Right ventricle myocardium inferior (tissue), 1 donor: ENCODE data around the gene SUSD1. TPM values are rescaled to one million over a fixed set of nuclear protein-coding genes. Genes with fewer than 3 reads are reported as not detected.

Experiments
- ATAC-seq: fragments of 200-7000 bp; cut with Tn5 transposase; one replicate; pipeline ENCODE4 v1.9.1; 2020; ENCODE audit warnings: mild to moderate bottlenecking, moderate library complexity
- DNase-seq: peaks from one replicate; pipeline ENCODE4 v3.0.0; 2021; ENCODE audit errors: missing footprints
- intact Hi-C: fragments of 100-400 bp; cut with DNase I; formaldehyde crosslinking; loops from one replicate; pipeline ENCODE4 v1.11.0; 2022
- total RNA-seq: library from RNA; stranded (reverse); fragmentation: NEBNext Ultra II Directional; extraction: Animal tissue kit (Norgen Biotek cat#: 25700); gene quantifications from one replicate; pipeline ENCODE4 v1.2.1, GENCODE V29; 2021
- donor health status: DM: no; HTN: yes; CAD: no; lungs with severe emphysema.

The SUSD1 gene
- total RNA-seq, 1 donor from 2014 or later = 8.1 TPM

- no peak for ATAC-seq
- no peak for DNase-seq
- intact Hi-C loops = no loop called here
These were observed 137.6 kb downstream of the SUSD1 start for GRCh38 chr9:112037281-112038016.

GRCh38 chr9:112035166-112035826, 139.8 kb downstream of the SUSD1 start:
- no peak for DNase-seq
- peak; percentile 79 for ATAC-seq
- intact Hi-C loops = no loop called here

- DNase-seq (no peak), ATAC-seq (no peak)
- intact Hi-C loops = no loop called here
These were observed 140.9 kb downstream of the SUSD1 start for GRCh38 chr9:112034216-112034611.

- no peak for ATAC-seq
- intact Hi-C loops = no loop called here
- no peak for DNase-seq
These were observed 141.6 kb downstream of the SUSD1 start for GRCh38 chr9:112033237-112034215.

- ATAC-seq (no peak), DNase-seq (no peak)
- intact Hi-C loops = no loop called here
These were observed 142.4 kb downstream of the SUSD1 start for GRCh38 chr9:112032743-112033142.

- no peak for DNase-seq
- ATAC-seq = no peak
- intact Hi-C loops = no loop called here
These were observed 143.1 kb downstream of the SUSD1 start for GRCh38 chr9:112032009-112032408.

- intact Hi-C loops = no loop called here
- no peak for ATAC-seq
- DNase-seq = no peak
These were observed 143.7 kb downstream of the SUSD1 start for GRCh38 chr9:112031400-112031799.

GRCh38 chr9:112029921-112030444, 145.1 kb downstream of the SUSD1 start:
- DNase-seq (no peak), ATAC-seq (no peak)
- intact Hi-C loops = no loop called here

GRCh38 chr9:112028242-112029221, 146.6 kb downstream of the SUSD1 start:
- no peak for DNase-seq
- no peak for ATAC-seq

GRCh38 chr9:112025850-112026249, 149.2 kb downstream of the SUSD1 start:
- ATAC-seq = no peak

More at GRCh38 chr9:112028242-112029221, 146.6 kb downstream of the SUSD1 start:
- intact Hi-C loops = no loop called here

GRCh38 chr9:112021742-112022141, 153.4 kb downstream of the SUSD1 start:
- ATAC-seq = no peak
- intact Hi-C loops = no loop called here

More at GRCh38 chr9:112025850-112026249, 149.2 kb downstream of the SUSD1 start:
- intact Hi-C loops = no loop called here
- no peak for DNase-seq

GRCh38 chr9:112020680-112021596, 154.2 kb downstream of the SUSD1 start:
- no peak for ATAC-seq
- intact Hi-C loops = no loop called here
- no peak for DNase-seq

More at GRCh38 chr9:112021742-112022141, 153.4 kb downstream of the SUSD1 start:
- DNase-seq = no peak

GRCh38 chr9:112017878-112018277, 157.2 kb downstream of the SUSD1 start:
- ATAC-seq = no peak
- DNase-seq = no peak
- intact Hi-C loops = no loop called here

- ATAC-seq = no peak
- intact Hi-C loops = no loop called here
- no peak for DNase-seq
These were observed 159.4 kb downstream of the SUSD1 start for GRCh38 chr9:112015736-112016135.

- ATAC-seq (no peak), DNase-seq (no peak)
- intact Hi-C loops = no loop called here
These were observed 159.9 kb downstream of the SUSD1 start for GRCh38 chr9:112015149-112015548.

- DNase-seq = no peak
- no peak for ATAC-seq
- intact Hi-C loops = no loop called here
These were observed 161.8 kb downstream of the SUSD1 start for GRCh38 chr9:112013266-112013665.
